ENCODE data around the gene VDR.

Gene VDR

GRCh38 chr12:47829584-47829983 lies 75.2 kb downstream of the VDR start:
- Mint-ChIP-seq H3K27ac (peak overlapping the region; percentile 83), H3K4me1 (ENCODE audit: low read depth) (peaks cover 90% of the 10 kb centered on the region), H3K9me3 (no peaks in the 10 kb centered on the region), H3K4me3 (peak overlapping the region; percentile 35), H3K36me3 (ENCODE audit: low read depth) (peaks cover 4% of the 10 kb centered on the region), H3K27me3 (no peaks in the 10 kb centered on the region)

DNA sequence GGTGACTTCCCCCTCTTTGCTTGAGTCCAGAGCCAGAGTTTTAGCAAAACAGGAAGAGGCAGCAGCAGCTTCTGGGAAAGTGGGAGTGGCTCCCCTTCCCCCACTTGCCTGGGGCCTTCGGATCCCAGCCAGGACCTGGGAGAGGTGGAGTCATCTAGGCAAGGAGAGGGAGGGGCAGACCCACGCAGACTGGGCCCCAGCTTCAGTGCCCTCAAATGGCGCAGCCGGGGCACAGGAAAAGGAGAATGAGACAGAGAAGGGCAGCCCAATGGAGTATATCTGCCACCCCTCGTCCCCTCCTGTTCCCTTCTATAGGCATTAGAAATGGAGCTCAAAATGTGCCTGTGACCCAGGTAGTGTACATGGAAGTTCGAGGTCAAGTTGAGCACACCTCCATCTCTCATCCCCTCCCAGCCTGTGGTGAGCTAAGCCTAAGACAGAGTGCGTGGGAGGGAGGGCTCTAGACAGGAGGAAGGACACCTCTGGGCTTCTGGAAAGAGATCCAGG lies 75.8 kb downstream of the VDR start:
- H3K27me3 Mint-ChIP-seq = no peaks in the 10 kb centered on the region
- no peaks in the 10 kb centered on the region for H3K9me3 Mint-ChIP-seq
- H3K4me3 Mint-ChIP-seq = peak overlapping the region; percentile 35
- peaks cover 90% of the 10 kb centered on the region for H3K4me1 Mint-ChIP-seq (ENCODE audit: low read depth)
- H3K36me3 Mint-ChIP-seq (ENCODE audit: low read depth) = peaks cover 4% of the 10 kb centered on the region
- peak overlapping the region; percentile 83 for H3K27ac Mint-ChIP-seq

DNA sequence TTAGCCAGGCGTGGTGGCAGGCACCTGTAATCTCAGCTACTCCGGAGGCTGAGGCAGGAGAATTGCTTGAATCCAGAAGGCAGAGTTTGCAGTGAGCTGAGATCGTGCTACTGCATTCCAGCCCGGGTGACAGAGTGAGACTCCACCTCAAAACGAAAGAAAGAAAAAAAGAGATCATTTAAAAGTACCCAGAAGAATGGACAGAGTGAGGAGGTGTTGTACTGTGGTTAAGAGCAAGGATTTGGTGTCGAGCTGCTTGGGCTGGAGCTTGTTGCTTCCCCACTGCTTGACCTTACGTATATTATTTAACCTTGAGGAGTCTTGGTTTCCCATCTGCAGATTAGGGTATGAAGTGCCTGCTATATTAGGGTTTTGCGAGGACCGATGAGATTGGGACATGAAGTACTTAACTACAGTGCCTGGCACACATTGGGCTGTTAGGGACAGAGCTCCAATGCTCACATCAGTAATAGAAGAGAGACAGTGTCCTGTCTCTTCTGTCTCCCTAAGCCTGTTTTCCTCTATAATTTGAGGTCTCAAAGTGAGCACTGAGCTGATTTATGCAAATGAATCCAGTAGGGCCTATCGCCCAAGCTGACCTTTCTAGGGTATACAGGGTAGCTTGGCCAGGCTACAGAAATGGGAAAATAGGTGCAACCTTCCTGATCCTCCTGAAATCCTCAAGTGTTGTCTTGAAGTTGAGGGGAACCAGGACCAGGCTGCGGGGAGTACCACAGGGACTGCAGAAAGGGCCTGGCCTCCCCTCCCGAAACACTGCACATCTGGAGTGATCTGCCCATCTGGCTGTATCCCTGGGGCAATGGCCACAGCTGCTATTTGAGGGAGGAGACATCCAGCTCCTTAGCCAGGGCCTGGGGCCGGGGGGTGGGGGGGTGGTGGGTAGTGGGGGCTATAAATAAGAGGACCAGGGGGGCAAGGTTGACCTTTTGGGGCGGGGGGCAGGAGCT lies 76.5 kb downstream of the VDR start:
- Mint-ChIP-seq H3K27me3 (no peaks in the 10 kb centered on the region), H3K4me1 (ENCODE audit: low read depth) (peaks cover 90% of the 10 kb centered on the region), H3K4me3 (no peak overlapping the region), H3K27ac (peak overlapping the region; percentile 83), H3K9me3 (no peaks in the 10 kb centered on the region), H3K36me3 (ENCODE audit: low read depth) (peaks cover 4% of the 10 kb centered on the region)

GRCh38 chr12:47825173-47825639 lies 79.6 kb downstream of the VDR start:
- Mint-ChIP-seq H3K4me3 (no peak overlapping the region), H3K9me3 (no peaks in the 10 kb centered on the region), H3K36me3 (ENCODE audit: low read depth) (no peaks in the 10 kb centered on the region), H3K4me1 (ENCODE audit: low read depth) (peaks cover 88% of the 10 kb centered on the region), H3K27ac (peak overlapping the region; percentile 85), H3K27me3 (no peaks in the 10 kb centered on the region)

GRCh38 chr12:47824635-47825034 lies 80.2 kb downstream of the VDR start:
- Mint-ChIP-seq H3K9me3 (no peaks in the 10 kb centered on the region), H3K36me3 (ENCODE audit: low read depth) (no peaks in the 10 kb centered on the region), H3K27ac (peak overlapping the region; percentile 85), H3K4me3 (no peak overlapping the region), H3K27me3 (no peaks in the 10 kb centered on the region), H3K4me1 (ENCODE audit: low read depth) (peaks cover 87% of the 10 kb centered on the region)

GRCh38 chr12:47824198-47824597 lies 80.6 kb downstream of the VDR start:
- peaks cover 82% of the 10 kb centered on the region for H3K4me1 Mint-ChIP-seq (ENCODE audit: low read depth)
- H3K4me3 Mint-ChIP-seq = no peak overlapping the region
- peak overlapping the region; percentile 85 for H3K27ac Mint-ChIP-seq
- no peaks in the 10 kb centered on the region for H3K9me3 Mint-ChIP-seq
- H3K36me3 Mint-ChIP-seq (ENCODE audit: low read depth) = no peaks in the 10 kb centered on the region
- H3K27me3 Mint-ChIP-seq = no peaks in the 10 kb centered on the region

DNA sequence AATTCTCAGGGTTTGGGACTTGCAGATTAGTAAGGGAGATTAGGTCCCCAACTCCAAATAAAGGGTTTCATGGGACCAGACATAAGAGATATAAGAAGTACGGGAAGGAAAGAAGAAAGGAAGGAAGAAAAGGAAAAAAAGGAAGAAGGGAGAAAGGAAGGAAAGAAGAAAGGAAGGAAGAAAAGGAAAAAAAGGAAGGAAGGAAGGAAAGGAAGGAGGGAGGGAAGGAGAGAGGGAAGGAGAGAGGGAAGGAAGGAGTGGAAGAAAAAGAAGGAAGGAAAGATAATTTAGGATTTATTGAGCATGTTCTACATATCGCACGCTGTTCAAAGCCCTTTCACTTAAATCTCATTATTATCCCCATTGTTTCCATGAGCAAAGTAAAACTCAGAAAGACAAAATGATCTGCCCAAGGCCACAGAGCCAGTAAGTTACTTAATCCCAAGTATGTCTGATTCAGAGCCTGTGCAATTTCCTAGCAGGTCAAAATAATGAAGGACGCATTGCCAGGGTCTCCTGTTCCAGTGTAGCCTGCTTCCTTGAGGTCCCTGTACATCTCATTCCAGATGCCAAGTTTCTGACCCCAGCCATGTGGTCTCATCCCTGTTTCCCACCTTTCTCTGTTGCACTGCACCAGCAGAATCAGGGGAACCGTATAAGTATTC lies 81.2 kb downstream of the VDR start:
- peaks cover 5% of the 10 kb centered on the region for H3K36me3 Mint-ChIP-seq (ENCODE audit: low read depth)
- H3K27me3 Mint-ChIP-seq = no peaks in the 10 kb centered on the region
- no peak overlapping the region for H3K4me3 Mint-ChIP-seq
- H3K4me1 Mint-ChIP-seq (ENCODE audit: low read depth) = peaks cover 76% of the 10 kb centered on the region
- H3K27ac Mint-ChIP-seq = peak overlapping the region; percentile 85
- no peaks in the 10 kb centered on the region for H3K9me3 Mint-ChIP-seq

- Mint-ChIP-seq H3K4me3 (no peak overlapping the region), H3K27me3 (no peaks in the 10 kb centered on the region), H3K4me1 (ENCODE audit: low read depth) (peaks cover 73% of the 10 kb centered on the region), H3K36me3 (ENCODE audit: low read depth) (peaks cover 12% of the 10 kb centered on the region), H3K9me3 (no peaks in the 10 kb centered on the region), H3K27ac (peak overlapping the region; percentile 71)
Measured at GRCh38 chr12:47822863-47823262, 81.9 kb downstream of the VDR start.

DNA sequence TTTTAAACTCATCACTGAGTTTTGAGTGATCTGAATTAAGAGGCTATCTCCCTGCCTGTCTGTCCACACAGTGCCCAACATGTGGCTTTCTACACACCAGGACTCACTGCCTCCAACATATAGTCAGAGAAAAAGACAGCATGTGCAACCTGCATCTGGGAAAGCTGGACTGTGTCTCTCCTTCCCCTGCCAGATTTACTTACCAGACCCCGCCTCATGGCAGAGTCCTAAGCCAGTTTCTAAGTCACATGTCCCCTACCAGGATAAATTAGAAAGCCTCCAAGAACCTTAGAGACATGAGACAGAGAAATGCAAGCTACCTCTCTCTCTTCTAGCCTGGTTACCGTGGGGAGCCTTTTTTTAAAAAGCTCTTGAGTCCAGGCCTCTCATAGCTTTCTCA lies 82.4 kb downstream of the VDR start:
- Mint-ChIP-seq H3K4me3 (no peak overlapping the region), H3K9me3 (no peaks in the 10 kb centered on the region), H3K4me1 (ENCODE audit: low read depth) (peaks cover 77% of the 10 kb centered on the region), H3K27ac (peak overlapping the region; percentile 99), H3K27me3 (no peaks in the 10 kb centered on the region), H3K36me3 (ENCODE audit: low read depth) (peaks cover 17% of the 10 kb centered on the region)

GRCh38 chr12:47821346-47821706 lies 83.5 kb downstream of the VDR start:
- Mint-ChIP-seq H3K9me3 (no peaks in the 10 kb centered on the region), H3K27me3 (no peaks in the 10 kb centered on the region), H3K36me3 (ENCODE audit: low read depth) (peaks cover 23% of the 10 kb centered on the region)

DNA sequence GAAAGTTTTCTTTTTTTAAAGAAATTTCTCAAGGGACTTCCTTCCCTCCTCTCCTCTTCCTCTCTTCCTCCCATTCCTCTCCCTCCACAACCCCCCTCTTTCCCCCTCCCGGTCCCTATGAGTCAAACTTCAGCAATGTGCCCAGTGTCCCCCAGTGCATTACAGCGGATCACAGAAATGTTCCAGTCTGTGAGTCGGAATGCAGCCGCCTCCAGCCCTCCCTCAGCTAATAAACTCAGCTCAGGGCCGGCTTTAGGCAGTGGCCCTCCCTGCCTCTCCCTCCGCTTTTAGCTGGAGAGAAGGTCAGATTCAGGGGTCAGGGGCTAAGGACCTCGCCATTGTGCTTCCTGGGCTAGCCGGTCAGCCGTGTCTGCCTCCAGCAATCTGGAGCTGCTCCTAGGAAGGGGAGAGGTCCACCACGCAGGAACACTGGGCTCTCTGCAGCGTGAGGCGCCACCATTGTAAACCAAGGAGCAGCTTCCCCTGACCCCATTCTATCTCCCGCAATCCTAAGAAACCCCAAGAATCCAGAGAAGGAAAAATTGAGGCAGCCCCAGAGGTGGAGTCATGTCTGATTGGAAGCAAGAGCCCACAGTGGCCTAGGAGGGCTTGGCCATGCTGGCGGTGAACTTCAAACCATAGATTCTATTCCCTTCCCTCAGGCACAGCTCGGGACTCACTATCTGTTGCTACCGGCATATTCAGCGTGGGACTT lies 84.0 kb downstream of the VDR start:
- Mint-ChIP-seq H3K4me3 (peak overlapping the region; percentile 95), H3K9me3 (no peaks in the 10 kb centered on the region), H3K36me3 (ENCODE audit: low read depth) (peaks cover 26% of the 10 kb centered on the region), H3K27ac (peak overlapping the region; percentile 99), H3K27me3 (no peaks in the 10 kb centered on the region), H3K4me1 (ENCODE audit: low read depth) (peaks cover 80% of the 10 kb centered on the region)

More at GRCh38 chr12:47821346-47821706, 83.5 kb downstream of the VDR start:
- Mint-ChIP-seq H3K4me1 (ENCODE audit: low read depth) (peaks cover 79% of the 10 kb centered on the region), H3K27ac (peak overlapping the region; percentile 99), H3K4me3 (peak overlapping the region; percentile 95)

GRCh38 chr12:47819896-47820630 lies 84.7 kb downstream of the VDR start, which contains the start of gene HDAC7:
Gene HDAC7, minus strand, starts transcription at chr12:47819903. Its CDS starts 118 bp downstream, at chr12:47819785.
- Mint-ChIP-seq H3K4me3 (peak within 1 kb of the TSS; percentile 95), H3K36me3 (ENCODE audit: low read depth) (peaks cover 29% of the 10 kb centered on the region), H3K9me3 (no peaks in the 10 kb centered on the region)

DNA sequence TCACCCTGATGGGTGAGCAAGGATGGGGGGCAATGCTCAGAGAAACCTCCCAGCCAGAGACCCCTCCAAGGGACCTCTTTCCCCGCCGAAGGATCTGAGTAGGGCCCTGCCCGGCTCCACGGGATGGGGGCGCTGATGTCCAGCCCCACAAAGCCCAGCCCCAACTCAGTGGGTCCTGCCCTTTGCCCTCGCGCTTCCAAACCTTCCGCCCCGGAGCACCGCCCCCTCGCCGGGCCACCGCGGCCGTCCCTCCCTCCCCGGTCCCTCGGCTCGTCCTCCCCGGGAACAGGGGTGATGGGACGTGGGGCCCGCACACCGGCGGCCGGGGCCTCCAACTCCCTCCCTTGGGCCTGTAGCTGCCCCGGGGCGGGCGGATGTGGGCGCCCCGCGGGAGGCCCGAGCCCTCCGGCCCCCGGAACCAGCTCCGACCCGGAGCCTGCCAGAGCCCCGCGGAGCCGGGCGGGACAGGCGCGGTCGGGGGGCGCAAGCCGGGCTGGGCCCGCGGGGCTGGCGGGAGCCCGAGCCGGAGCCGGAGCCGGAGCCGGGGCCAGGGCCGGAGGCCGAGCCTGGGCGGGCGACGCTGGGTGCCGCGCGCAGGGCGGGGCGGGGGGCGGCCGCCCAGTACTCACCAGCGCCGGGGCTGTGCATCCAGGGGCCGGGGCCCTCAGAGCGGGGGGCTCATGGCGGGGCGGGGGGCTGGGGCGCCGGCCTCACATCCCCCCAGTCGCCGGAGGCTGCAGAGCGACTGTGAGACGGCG lies 85.5 kb downstream of the VDR start:
- H3K4me3 Mint-ChIP-seq = peak overlapping the region; percentile 95

More at GRCh38 chr12:47819896-47820630, 84.7 kb downstream of the VDR start, which contains the start of gene HDAC7:
- Mint-ChIP-seq H3K27ac (peak within 1 kb of the TSS; percentile 100), H3K4me1 (ENCODE audit: low read depth) (peaks cover 80% of the 10 kb centered on the region), H3K27me3 (no peaks in the 10 kb centered on the region)

More for the DNA sequence above, 85.5 kb downstream of the VDR start:
- Mint-ChIP-seq H3K36me3 (ENCODE audit: low read depth) (peaks cover 36% of the 10 kb centered on the region), H3K4me1 (ENCODE audit: low read depth) (peaks cover 80% of the 10 kb centered on the region), H3K27ac (peak overlapping the region; percentile 100), H3K27me3 (no peaks in the 10 kb centered on the region), H3K9me3 (no peaks in the 10 kb centered on the region)

Data from stimulated activated naive CD8-positive, alpha-beta T cell treated with anti-CD3 and anti-CD28 coated beads, Interleukin-15, Interleukin-2, amounts not matched to agents 100 ng/mL and 50 ng/mL, for 24 hours (primary cell).